Effector memory CD4-positive, alpha-beta T cell (primary cell): ENCODE measurements around the gene CD1C.
"Not testable (repeated sequence)": the region's sequence is repeated elsewhere in the genome, so short reads cannot be mapped to it uniquely, and the experiment has no call there.

ENCODE experiments used
- DNase-seq, 3 donors: peaks; one replicate each; pipeline ENCODE4 v3.0.0-alpha.2; 2020
- H3K27ac ChIP-seq: 2 replicates; pipeline ENCODE4 v1.7.0; 2013; ENCODE audit warnings: mild to moderate bottlenecking, low read length, moderate library complexity; ENCODE audit not compliant: insufficient read depth, poor library complexity, severe bottlenecking
- H3K27me3 ChIP-seq: replicated peaks from 2 replicates; pipeline ENCODE4 v1.7.0; 2013; ENCODE audit warnings: mild to moderate bottlenecking, low read length; ENCODE audit not compliant: insufficient read depth, control insufficient read depth, poor library complexity, severe bottlenecking
- H3K36me3 ChIP-seq: 2 replicates; pipeline ENCODE4 v1.7.0; 2013; ENCODE audit warnings: mild to moderate bottlenecking, low read length, moderate library complexity; ENCODE audit not compliant: control insufficient read depth, insufficient read depth
- H3K4me1 ChIP-seq: 2 replicates; pipeline ENCODE4 v1.7.0; 2013; ENCODE audit warnings: low read length, mild to moderate bottlenecking; ENCODE audit not compliant: control insufficient read depth, insufficient read depth, poor library complexity, severe bottlenecking
- H3K4me3 ChIP-seq: 2 replicates; pipeline ENCODE4 v1.7.0; 2013; ENCODE audit warnings: low read length, low read depth, mild to moderate bottlenecking; ENCODE audit not compliant: insufficient read depth, poor library complexity, severe bottlenecking
- H3K9me3 ChIP-seq: 2 replicates; pipeline ENCODE4 v1.7.0; 2013; ENCODE audit warnings: mild to moderate bottlenecking, low read length, moderate library complexity; ENCODE audit not compliant: control insufficient read depth

Gene CD1C

DNA sequence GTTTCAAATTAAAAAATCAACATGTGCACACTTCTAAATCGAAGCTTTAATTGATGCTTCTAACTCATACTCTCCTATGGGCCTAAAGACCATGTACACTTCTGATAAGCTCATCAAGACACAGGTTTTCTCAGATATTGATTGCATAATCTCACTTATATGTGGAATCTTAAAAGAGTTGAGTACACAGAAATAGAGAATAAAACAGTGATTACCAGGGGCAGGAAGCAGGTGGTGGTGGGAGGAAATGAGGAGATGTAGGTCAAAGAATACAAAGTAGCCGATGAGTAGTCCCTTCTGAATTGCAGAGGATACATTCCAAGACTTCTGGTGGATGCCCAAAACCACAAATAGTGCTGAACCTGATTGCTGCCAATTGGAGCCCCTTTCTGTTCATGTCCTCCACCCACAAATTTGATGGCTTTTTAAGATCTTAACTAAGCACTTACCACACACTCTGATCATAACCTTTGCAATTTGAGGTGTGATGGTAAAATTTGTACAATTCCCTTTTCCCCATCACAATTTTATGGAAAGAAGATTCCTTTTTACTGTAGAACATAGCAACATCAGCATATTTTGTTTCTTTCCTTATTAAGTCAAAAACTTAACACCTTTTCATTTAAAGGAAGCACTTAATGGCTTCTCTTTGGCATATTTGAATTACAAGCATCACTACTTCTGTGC, 44.9 kb downstream of the CD1C start:
- DNase-seq, result no peak

DNA sequence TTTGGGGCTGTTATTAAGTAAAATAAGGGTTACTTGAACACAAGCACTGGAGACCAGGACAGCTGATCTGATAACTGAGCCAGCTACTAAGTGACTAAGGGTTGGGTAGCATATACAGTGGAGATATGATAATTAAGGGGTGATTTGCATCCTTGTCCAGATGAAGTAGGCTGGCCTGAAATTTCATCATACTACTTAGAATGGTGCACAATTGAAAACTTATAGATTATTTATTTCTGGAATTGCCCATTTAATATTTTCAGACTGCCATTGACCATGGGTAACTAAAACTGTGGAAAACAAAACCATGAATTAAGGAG, 45.5 kb downstream of the CD1C start:
- H3K27ac ChIP-seq, result no peak overlapping the region
- H3K27me3 ChIP-seq, result no peaks in the 10 kb centered on the region
- no peaks in the 10 kb centered on the region for H3K4me1 ChIP-seq
- H3K9me3 ChIP-seq, result no peaks in the 10 kb centered on the region
- no peak for DNase-seq
- no peaks in the 10 kb centered on the region for H3K36me3 ChIP-seq
- no peak overlapping the region for H3K4me3 ChIP-seq

More for the DNA sequence above, 44.9 kb downstream of the CD1C start:
- no peak overlapping the region for H3K27ac ChIP-seq
- no peaks in the 10 kb centered on the region for H3K9me3 ChIP-seq
- no peaks in the 10 kb centered on the region for H3K36me3 ChIP-seq
- H3K4me1 ChIP-seq, result no peaks in the 10 kb centered on the region
- no peak overlapping the region for H3K4me3 ChIP-seq
- H3K27me3 ChIP-seq, result no peaks in the 10 kb centered on the region

DNA sequence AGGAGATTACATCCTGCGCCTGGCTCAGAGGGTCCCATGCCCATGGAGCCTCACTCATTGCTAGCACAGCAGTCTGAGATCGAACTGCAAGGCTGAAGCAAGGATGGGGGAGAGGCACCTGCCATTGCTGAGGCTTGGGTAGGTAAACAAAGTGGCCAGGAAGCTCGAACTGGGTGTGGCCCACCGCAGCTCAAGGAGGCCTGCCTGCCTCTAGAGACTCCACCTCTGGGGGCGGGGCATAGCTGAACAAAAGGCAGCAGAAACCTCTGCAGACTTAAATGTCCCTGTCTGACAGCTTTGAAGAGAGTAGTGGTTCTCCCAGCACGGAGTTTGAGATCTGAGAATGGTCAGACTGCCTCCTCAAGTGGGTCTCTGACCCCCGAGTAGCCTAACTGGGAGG, 46.7 kb downstream of the CD1C start:
- H3K9me3 ChIP-seq, H3K27me3 ChIP-seq, H3K4me1 ChIP-seq, H3K4me3 ChIP-seq, H3K36me3 ChIP-seq, H3K27ac ChIP-seq, DNase-seq: not testable (repeated sequence)
